ENCODE measurements around the gene FBXL3. TPM values are rescaled to one million over a fixed set of nuclear protein-coding genes. Genes with fewer than 3 reads are reported as not detected.

FBXL3 gene
- total and polyA plus RNA-seq, 4 donors, result 10.2 to 60.4 (median 28.1) TPM

DNA sequence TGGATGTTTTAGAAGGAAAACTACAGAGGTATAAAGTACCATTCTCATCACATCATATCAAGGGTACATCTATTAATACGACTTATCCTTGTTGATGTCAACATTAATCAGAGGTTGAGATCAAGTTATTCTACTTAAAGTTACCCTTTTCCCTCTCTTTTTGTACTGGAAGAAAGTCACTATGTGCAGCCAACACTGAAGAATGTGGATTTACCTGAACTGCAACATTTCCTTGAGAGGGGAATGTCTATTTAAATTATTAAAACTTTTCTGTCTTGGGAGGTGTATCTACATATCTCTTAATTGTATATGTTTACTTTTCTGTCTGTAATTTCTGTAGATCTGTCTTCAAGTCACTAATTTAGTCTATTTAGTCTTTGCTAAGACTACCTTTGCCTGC lies 2.5 kb upstream of the FBXL3 start:
- TF ChIP-seq, protein P1, sequence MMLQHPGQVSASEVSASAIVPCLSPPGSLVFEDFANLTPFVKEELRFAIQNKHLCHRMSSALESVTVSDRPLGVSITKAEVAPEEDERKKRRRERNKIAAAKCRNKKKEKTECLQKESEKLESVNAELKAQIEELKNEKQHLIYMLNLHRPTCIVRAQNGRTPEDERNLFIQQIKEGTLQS (IDR thresholded peaks at IDR 0.05), result no peak
- TF ChIP-seq GABPA (IDR thresholded peaks at IDR 0.05 in 1 of 2, conservative IDR thresholded peaks at IDR 0.05 in 1 of 2) (no peak), NR2F2 (IDR thresholded peaks at IDR 0.05) (no peak)
- H3K27ac ChIP-seq (ENCODE audit: low read depth in 1 of 2, low read length in 2 of 2), result no peak overlapping the region
- H3K36me3 ChIP-seq (ENCODE audit: control insufficient read depth in 4 of 4, insufficient read depth in 3 of 4, low read depth in 1 of 4, low read length in 3 of 4), result peaks cover 0 to 2% (median 0%) of the 10 kb centered on the region in 4 donors
- no peak overlapping the region for H3K4me3 ChIP-seq (ENCODE audit: low read depth in 1 of 3, low read length in 3 of 3)
- H3K9me3 ChIP-seq (ENCODE audit: control insufficient read depth in 4 of 4, low read length in 3 of 4), result no peaks in the 10 kb centered on the region
- no peak overlapping the region for H3K9ac ChIP-seq (ENCODE audit: low read depth in 1 of 2, low read length in 2 of 2)
- no peaks in the 10 kb centered on the region for H3K27me3 ChIP-seq (ENCODE audit: control insufficient read depth in 4 of 4, insufficient read depth in 4 of 4, low read length in 3 of 4)
- no peak for DNase-seq (ENCODE audit: low spot score)
- peaks cover 3 to 19% (median 15%) of the 10 kb centered on the region in 4 donors for H3K4me1 ChIP-seq (ENCODE audit: control insufficient read depth in 4 of 4, insufficient read depth in 4 of 4, low read length in 3 of 4)
- WGBS, result 100% methylated on average over 1 of the region's 1 CpG

DNA sequence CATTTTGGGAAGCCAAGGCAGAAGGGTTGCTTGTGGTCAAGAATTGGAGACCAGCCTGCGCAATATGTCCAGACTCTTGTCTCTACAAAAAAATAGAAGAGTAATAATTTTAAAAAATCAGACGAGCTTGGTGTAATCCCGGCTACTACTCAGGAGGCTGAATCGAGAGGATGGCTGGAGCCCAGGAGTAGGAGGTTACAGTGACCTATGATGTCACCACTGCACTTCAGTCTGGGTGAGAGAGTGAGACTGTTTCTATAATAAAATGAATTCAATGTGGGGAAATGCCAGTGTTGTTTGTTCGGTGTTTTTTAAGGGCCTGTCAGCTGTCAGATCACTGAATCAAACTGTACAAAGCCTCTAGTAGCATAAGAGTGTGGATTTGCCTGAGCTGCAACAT lies 1.2 kb upstream of the FBXL3 start:
- 89% methylated on average over 5 of the region's 5 CpGs for WGBS
- DNase-seq (ENCODE audit: low spot score), result no peak
- no peak overlapping the region for H3K27ac ChIP-seq (ENCODE audit: low read depth in 1 of 2, low read length in 2 of 2)
- H3K4me3 ChIP-seq (ENCODE audit: low read depth in 1 of 3, low read length in 3 of 3), result no peak overlapping the region
- peaks cover 0 to 2% (median 0%) of the 10 kb centered on the region in 4 donors for H3K36me3 ChIP-seq (ENCODE audit: control insufficient read depth in 4 of 4, insufficient read depth in 3 of 4, low read depth in 1 of 4, low read length in 3 of 4)
- no peaks in the 10 kb centered on the region for H3K27me3 ChIP-seq (ENCODE audit: control insufficient read depth in 4 of 4, insufficient read depth in 4 of 4, low read length in 3 of 4)
- H3K9me3 ChIP-seq (ENCODE audit: control insufficient read depth in 4 of 4, low read length in 3 of 4), result no peaks in the 10 kb centered on the region
- TF ChIP-seq FOXA2 (IDR thresholded peaks at IDR 0.05) (no peak), EGR1 (IDR thresholded peaks at IDR 0.05; ENCODE audit: low read depth in 2 of 2) (no peak), HNF4G (IDR thresholded peaks at IDR 0.05) (no peak), FOXA1 (IDR thresholded peaks at IDR 0.05) (no peak), RXRA (IDR thresholded peaks at IDR 0.05) (no peak), TAF1 (conservative IDR thresholded peaks at IDR 0.05) (no peak), JUND (IDR thresholded peaks at IDR 0.05) (no peak), RAD21 (IDR thresholded peaks at IDR 0.05) (no peak), SP1 (IDR thresholded peaks at IDR 0.05) (no peak), YY1 (IDR thresholded peaks at IDR 0.05) (no peak), HNF4A (conservative IDR thresholded peaks at IDR 0.05) (no peak), GABPA (IDR thresholded peaks at IDR 0.05 in 1 of 2, conservative IDR thresholded peaks at IDR 0.05 in 1 of 2) (no peak), NR2F2 (IDR thresholded peaks at IDR 0.05) (no peak)
- TF ChIP-seq, protein P2, sequence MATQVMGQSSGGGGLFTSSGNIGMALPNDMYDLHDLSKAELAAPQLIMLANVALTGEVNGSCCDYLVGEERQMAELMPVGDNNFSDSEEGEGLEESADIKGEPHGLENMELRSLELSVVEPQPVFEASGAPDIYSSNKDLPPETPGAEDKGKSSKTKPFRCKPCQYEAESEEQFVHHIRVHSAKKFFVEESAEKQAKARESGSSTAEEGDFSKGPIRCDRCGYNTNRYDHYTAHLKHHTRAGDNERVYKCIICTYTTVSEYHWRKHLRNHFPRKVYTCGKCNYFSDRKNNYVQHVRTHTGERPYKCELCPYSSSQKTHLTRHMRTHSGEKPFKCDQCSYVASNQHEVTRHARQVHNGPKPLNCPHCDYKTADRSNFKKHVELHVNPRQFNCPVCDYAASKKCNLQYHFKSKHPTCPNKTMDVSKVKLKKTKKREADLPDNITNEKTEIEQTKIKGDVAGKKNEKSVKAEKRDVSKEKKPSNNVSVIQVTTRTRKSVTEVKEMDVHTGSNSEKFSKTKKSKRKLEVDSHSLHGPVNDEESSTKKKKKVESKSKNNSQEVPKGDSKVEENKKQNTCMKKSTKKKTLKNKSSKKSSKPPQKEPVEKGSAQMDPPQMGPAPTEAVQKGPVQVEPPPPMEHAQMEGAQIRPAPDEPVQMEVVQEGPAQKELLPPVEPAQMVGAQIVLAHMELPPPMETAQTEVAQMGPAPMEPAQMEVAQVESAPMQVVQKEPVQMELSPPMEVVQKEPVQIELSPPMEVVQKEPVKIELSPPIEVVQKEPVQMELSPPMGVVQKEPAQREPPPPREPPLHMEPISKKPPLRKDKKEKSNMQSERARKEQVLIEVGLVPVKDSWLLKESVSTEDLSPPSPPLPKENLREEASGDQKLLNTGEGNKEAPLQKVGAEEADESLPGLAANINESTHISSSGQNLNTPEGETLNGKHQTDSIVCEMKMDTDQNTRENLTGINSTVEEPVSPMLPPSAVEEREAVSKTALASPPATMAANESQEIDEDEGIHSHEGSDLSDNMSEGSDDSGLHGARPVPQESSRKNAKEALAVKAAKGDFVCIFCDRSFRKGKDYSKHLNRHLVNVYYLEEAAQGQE (IDR thresholded peaks at IDR 0.05), result no peak
- TF ChIP-seq, protein P3, sequence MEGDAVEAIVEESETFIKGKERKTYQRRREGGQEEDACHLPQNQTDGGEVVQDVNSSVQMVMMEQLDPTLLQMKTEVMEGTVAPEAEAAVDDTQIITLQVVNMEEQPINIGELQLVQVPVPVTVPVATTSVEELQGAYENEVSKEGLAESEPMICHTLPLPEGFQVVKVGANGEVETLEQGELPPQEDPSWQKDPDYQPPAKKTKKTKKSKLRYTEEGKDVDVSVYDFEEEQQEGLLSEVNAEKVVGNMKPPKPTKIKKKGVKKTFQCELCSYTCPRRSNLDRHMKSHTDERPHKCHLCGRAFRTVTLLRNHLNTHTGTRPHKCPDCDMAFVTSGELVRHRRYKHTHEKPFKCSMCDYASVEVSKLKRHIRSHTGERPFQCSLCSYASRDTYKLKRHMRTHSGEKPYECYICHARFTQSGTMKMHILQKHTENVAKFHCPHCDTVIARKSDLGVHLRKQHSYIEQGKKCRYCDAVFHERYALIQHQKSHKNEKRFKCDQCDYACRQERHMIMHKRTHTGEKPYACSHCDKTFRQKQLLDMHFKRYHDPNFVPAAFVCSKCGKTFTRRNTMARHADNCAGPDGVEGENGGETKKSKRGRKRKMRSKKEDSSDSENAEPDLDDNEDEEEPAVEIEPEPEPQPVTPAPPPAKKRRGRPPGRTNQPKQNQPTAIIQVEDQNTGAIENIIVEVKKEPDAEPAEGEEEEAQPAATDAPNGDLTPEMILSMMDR (IDR thresholded peaks at IDR 0.05; ENCODE audit: low read depth, low read length, missing input control), result no peak
- TF ChIP-seq, protein P1 (IDR thresholded peaks at IDR 0.05), result no peak
- TF ChIP-seq, protein P4, sequence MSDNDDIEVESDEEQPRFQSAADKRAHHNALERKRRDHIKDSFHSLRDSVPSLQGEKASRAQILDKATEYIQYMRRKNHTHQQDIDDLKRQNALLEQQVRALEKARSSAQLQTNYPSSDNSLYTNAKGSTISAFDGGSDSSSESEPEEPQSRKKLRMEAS (IDR thresholded peaks at IDR 0.05), result no peak
- TF ChIP-seq, protein P5, sequence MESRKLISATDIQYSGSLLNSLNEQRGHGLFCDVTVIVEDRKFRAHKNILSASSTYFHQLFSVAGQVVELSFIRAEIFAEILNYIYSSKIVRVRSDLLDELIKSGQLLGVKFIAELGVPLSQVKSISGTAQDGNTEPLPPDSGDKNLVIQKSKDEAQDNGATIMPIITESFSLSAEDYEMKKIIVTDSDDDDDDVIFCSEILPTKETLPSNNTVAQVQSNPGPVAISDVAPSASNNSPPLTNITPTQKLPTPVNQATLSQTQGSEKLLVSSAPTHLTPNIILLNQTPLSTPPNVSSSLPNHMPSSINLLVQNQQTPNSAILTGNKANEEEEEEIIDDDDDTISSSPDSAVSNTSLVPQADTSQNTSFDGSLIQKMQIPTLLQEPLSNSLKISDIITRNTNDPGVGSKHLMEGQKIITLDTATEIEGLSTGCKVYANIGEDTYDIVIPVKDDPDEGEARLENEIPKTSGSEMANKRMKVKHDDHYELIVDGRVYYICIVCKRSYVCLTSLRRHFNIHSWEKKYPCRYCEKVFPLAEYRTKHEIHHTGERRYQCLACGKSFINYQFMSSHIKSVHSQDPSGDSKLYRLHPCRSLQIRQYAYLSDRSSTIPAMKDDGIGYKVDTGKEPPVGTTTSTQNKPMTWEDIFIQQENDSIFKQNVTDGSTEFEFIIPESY (IDR thresholded peaks at IDR 0.05), result no peak
- H3K4me1 ChIP-seq (ENCODE audit: control insufficient read depth in 4 of 4, insufficient read depth in 4 of 4, low read length in 3 of 4), result peaks cover 3 to 23% (median 15%) of the 10 kb centered on the region in 4 donors
- no peak overlapping the region for H3K9ac ChIP-seq (ENCODE audit: low read depth in 1 of 2, low read length in 2 of 2)

Measured in liver (tissue), 9 donors.